DND-41 (cell line): ENCODE results near the gene LPIN1.

Source experiments
- ATAC-seq: fragments of 200-7000 bp; cut with Tn5 transposase; 3 replicates; pipeline ENCODE4 v1.9.1; 2021; ENCODE audit warnings: low read depth; ENCODE audit not compliant: insufficient read depth
- DNase-seq: peaks from one replicate; pipeline ENCODE4 v3.0.0-alpha.2; 2020
- H2AFZ ChIP-seq: 2 replicates; pipeline ENCODE4 v1.6.0; 2012; ENCODE audit warnings: low read depth, low read length
- H3K27ac ChIP-seq: 2 replicates; pipeline ENCODE4 v1.5.1; 2012; ENCODE audit warnings: low read length, inconsistent platforms
- H3K27me3 ChIP-seq: fragments of 200-600 bp; sonication (generic); 2 replicates; pipeline ENCODE4 v1.6.0; 2012; ENCODE audit warnings: low read length, mild to moderate bottlenecking, inconsistent platforms; ENCODE audit not compliant: insufficient read depth, poor library complexity
- H3K36me3 ChIP-seq: 2 replicates; pipeline ENCODE4 v1.5.1; 2012; ENCODE audit warnings: low read length, inconsistent platforms; ENCODE audit not compliant: insufficient read depth
- H3K4me1 ChIP-seq: 2 replicates; pipeline ENCODE4 v1.5.1; 2012; ENCODE audit warnings: mild to moderate bottlenecking, low read length; ENCODE audit not compliant: insufficient read depth
- H3K4me2 ChIP-seq: 2 replicates; pipeline ENCODE4 v1.6.0; 2012; ENCODE audit warnings: mild to moderate bottlenecking, moderate library complexity, low read length, inconsistent platforms; ENCODE audit not compliant: insufficient read depth
- H3K4me3 ChIP-seq, 2 experiments: fragments of 200-600 bp in 1 of 2; shearing (Covaris generic) in 1 of 2; 2 replicates each; pipeline ENCODE4 v1.5.1; 2012 to 2016; ENCODE audit warnings: inconsistent platforms in 2 of 2, low read length in 2 of 2, mild to moderate bottlenecking in 2 of 2, low read depth in 1 of 2, moderate library complexity in 1 of 2
- H3K79me2 ChIP-seq: 2 replicates; pipeline ENCODE4 v1.6.0; 2012; ENCODE audit warnings: low read length, inconsistent platforms; ENCODE audit not compliant: insufficient read depth
- H3K9ac ChIP-seq: 2 replicates; pipeline ENCODE4 v1.6.0; 2012; ENCODE audit warnings: low read depth, mild to moderate bottlenecking, inconsistent platforms, low read length, moderate library complexity
- H3K9me3 ChIP-seq: 2 replicates; pipeline ENCODE4 v1.5.1; 2012; ENCODE audit warnings: low read length, moderate library complexity, mild to moderate bottlenecking, inconsistent platforms; ENCODE audit not compliant: insufficient read depth, severe bottlenecking
- H4K20me1 ChIP-seq: 2 replicates; pipeline ENCODE4 v1.6.0; 2012; ENCODE audit warnings: low read length; ENCODE audit not compliant: insufficient read depth
- EZH2 ChIP-seq: IDR thresholded peaks from 3 replicates; pipeline ENCODE4 v1.6.1; 2012; ENCODE audit warnings: borderline replicate concordance, low read depth, mild to moderate bottlenecking, moderate library complexity, low read length, inconsistent platforms; ENCODE audit not compliant: severe bottlenecking
- TF ChIP-seq, protein P1 (sequence below): IDR thresholded peaks from 2 replicates; pipeline ENCODE4 v1.5.1; 2012; ENCODE audit warnings: borderline replicate concordance, low read length, moderate library complexity, mild to moderate bottlenecking; ENCODE audit not compliant: poor library complexity, severe bottlenecking; ENCODE audit errors: extremely low read depth

Gene LPIN1

DNA sequence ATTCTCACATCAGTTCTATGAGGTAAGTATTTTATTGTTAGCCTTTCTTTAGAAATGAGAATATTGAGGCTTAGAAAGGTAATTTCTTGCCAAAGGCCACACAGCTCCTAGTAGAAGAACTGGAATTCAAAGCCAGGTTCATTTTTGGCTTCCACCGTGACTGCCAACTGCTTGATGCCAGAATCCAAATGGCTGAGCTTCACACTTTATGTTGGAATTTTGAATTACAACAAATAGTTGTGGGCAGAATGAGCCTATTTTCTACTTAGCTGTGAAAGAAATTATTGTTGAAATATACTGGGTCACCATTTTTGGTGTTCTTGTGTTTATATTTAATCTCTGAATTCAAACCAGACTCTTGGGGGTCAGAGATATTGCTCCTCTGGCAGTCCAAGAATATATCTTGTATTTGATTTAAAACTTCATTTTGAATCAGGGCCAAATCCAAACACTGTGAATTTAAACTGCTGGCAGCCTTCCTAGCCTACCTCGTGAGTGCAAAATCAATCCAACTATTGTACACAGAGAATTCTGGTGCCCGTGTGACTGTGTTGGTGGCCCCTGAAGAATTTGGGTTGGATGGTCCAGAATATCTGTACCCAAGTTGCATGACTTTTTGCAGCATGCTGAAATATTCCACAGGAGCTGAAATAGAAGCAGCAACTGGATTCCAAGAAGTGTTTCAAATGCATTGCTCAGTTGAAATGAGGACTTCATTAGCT, 35.6 kb upstream of the LPIN1 start:
- Histone ChIP-seq H3K79me2 (no peaks in the 10 kb centered on the region), H3K4me2 (no peak overlapping the region), H3K36me3 (no peaks in the 10 kb centered on the region), H3K27ac (no peak overlapping the region), H2AFZ (no peak overlapping the region), H3K9me3 (peaks cover 2% of the 10 kb centered on the region), H3K9ac (no peak overlapping the region), H4K20me1 (no peaks in the 10 kb centered on the region), H3K4me1 (no peaks in the 10 kb centered on the region), H3K27me3 (no peaks in the 10 kb centered on the region), H3K4me3 (no peak overlapping the region)
- ATAC-seq = no peak
- TF ChIP-seq, protein P1, sequence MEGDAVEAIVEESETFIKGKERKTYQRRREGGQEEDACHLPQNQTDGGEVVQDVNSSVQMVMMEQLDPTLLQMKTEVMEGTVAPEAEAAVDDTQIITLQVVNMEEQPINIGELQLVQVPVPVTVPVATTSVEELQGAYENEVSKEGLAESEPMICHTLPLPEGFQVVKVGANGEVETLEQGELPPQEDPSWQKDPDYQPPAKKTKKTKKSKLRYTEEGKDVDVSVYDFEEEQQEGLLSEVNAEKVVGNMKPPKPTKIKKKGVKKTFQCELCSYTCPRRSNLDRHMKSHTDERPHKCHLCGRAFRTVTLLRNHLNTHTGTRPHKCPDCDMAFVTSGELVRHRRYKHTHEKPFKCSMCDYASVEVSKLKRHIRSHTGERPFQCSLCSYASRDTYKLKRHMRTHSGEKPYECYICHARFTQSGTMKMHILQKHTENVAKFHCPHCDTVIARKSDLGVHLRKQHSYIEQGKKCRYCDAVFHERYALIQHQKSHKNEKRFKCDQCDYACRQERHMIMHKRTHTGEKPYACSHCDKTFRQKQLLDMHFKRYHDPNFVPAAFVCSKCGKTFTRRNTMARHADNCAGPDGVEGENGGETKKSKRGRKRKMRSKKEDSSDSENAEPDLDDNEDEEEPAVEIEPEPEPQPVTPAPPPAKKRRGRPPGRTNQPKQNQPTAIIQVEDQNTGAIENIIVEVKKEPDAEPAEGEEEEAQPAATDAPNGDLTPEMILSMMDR = no peak
- TF ChIP-seq EZH2 = no peak
- DNase-seq = no peak

DNA sequence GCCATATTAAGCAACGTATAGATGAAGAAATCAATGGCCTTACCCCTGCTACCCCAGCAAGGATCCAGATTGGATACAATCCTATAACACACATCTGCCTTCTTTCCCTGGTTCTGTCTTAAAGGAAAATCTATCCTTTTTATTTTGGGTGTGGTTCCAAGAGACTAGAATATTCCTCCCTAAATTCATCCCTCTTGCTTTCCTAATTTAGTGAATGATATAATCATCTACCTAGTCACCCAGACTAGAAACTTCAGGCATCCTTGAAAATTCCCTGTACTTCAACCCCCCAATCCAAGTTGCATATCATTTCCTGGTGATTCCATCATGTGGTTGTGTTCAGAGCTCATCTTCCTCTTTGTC, 35.1 kb upstream of the LPIN1 start:
- H4K20me1 ChIP-seq = no peaks in the 10 kb centered on the region
- no peak for TF ChIP-seq EZH2
- TF ChIP-seq, protein P1 = no peak
- H3K9ac ChIP-seq = no peak overlapping the region
- DNase-seq (no peak), ATAC-seq (no peak)
- no peaks in the 10 kb centered on the region for H3K79me2 ChIP-seq
- no peak overlapping the region for H3K4me3 ChIP-seq
- H3K4me1 ChIP-seq = no peaks in the 10 kb centered on the region
- no peaks in the 10 kb centered on the region for H3K27me3 ChIP-seq
- H3K9me3 ChIP-seq = no peaks in the 10 kb centered on the region
- no peak overlapping the region for H3K4me2 ChIP-seq
- H3K27ac ChIP-seq = no peak overlapping the region
- H2AFZ ChIP-seq = no peak overlapping the region
- no peaks in the 10 kb centered on the region for H3K36me3 ChIP-seq

DNA sequence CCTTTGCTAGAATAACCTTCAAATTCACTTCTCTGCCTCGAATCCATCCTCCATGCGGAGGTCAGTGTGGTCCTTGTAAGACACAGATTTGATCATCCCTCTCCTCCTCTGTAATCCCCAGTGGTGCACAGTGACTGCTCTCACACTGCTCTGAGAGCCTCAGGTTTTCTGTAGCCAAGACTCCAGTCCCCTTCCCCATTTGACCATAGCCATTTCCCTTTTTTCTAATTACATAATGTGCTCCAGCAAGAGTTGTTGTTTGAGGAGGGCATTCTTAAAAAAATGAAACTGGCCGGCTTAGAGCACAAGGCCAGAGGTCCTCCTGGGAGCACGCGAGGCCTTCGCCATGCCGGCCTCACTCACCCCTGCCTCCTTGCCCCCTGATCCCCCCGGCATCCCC, 34.7 kb upstream of the LPIN1 start:
- Histone ChIP-seq H3K4me1 (no peaks in the 10 kb centered on the region), H3K4me3 (no peak overlapping the region), H3K27me3 (no peaks in the 10 kb centered on the region), H3K9ac (no peak overlapping the region), H3K27ac (no peak overlapping the region), H3K79me2 (no peaks in the 10 kb centered on the region), H3K36me3 (no peaks in the 10 kb centered on the region), H2AFZ (no peak overlapping the region), H3K9me3 (no peaks in the 10 kb centered on the region), H3K4me2 (no peak overlapping the region), H4K20me1 (no peaks in the 10 kb centered on the region)
- TF ChIP-seq, protein P1 = no peak
- TF ChIP-seq EZH2 = no peak
- DNase-seq (no peak), ATAC-seq (no peak)

DNA sequence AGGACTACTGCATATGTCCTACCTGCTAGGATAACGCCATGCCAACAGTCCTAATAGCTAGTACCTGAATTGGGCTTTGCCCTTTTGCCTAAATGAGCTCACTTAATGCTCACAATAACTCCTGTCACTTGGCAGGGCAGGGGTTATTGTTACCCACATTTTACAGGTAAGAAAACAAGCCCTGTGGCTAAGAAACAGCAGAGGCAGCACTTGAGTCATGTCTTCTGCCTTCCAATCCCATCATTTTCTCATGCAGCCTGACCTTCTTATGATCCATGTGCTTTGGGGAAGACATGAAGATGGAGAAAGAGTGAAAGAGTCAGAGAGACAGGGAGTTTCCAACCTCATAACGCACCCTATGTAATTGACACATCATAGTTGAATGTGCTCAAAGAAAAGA, 33.6 kb upstream of the LPIN1 start:
- no peak for DNase-seq
- Histone ChIP-seq H3K79me2 (no peaks in the 10 kb centered on the region), H3K4me2 (no peak overlapping the region), H3K9me3 (no peaks in the 10 kb centered on the region), H2AFZ (no peak overlapping the region), H3K9ac (no peak overlapping the region), H3K27me3 (no peaks in the 10 kb centered on the region), H3K4me1 (no peaks in the 10 kb centered on the region), H4K20me1 (no peaks in the 10 kb centered on the region), H3K27ac (no peak overlapping the region), H3K4me3 (no peak overlapping the region), H3K36me3 (no peaks in the 10 kb centered on the region)
- ATAC-seq = no peak
- TF ChIP-seq, protein P1 = no peak
- no peak for TF ChIP-seq EZH2
